Motor neuron (in vitro differentiated cells): ENCODE results near the gene MAP3K19. TPM values are rescaled to one million over a fixed set of nuclear protein-coding genes. Genes with fewer than 3 reads are reported as not detected.

ENCODE experiments used
- ATAC-seq, 8 experiments: fragments of 200-7000 bp; cut with Tn5 transposase; replicated peaks in 6 of 8; 2 replicates each; pipeline ENCODE4 v1.8.0; 2021; ENCODE audit warnings: mild to moderate bottlenecking in 8 of 8, moderate library complexity in 8 of 8
- H3K27ac ChIP-seq, 2 donors: fragments of 250-450 bp; sonication (Bioruptor Pico); 2 replicates each; pipeline ENCODE4 v1.9.0; 2021; ENCODE audit warnings: antibody characterized with exemption in 2 of 2, mild to moderate bottlenecking in 2 of 2, moderate library complexity in 1 of 2
- H3K4me1 ChIP-seq, 2 donors: fragments of 250-450 bp; sonication (Bioruptor Pico); replicated peaks in 1 of 2; 2 replicates each; pipeline ENCODE4 v1.6.1; 2021; ENCODE audit warnings: antibody characterized with exemption in 2 of 2, mild to moderate bottlenecking in 2 of 2, moderate library complexity in 1 of 2
- H3K4me3 ChIP-seq, 5 donors: fragments of 250-450 bp; sonication (Bioruptor Pico); 2 replicates each; pipeline ENCODE4 v1.9.0; 2021; ENCODE audit warnings: antibody characterized with exemption in 5 of 5, mild to moderate bottlenecking in 5 of 5, moderate library complexity in 4 of 5
- WGBS, 10 experiments: fragments of 450-650 bp; shearing (Covaris generic); methylation state at CpG; one replicate each; pipeline ENCODE4 v1.0.0; 2022; 5-methylcytosine and 5-hydroxymethylcytosine counted together
- in situ Hi-C, 9 experiments: fragments of 400-800 bp; cut with MboI; loops; one replicate each; pipeline ENCODE4 v1.15.0; 2021; ENCODE audit warnings: low sequenced_read_pairs in 9 of 9, low pct_unique_long_range_greater_than_20kb in 2 of 9; ENCODE audit not compliant: unreplicated experiment in 9 of 9
- total RNA-seq, 8 experiments: library from RNA; unstranded; fragments of 300-600 nt; gene quantifications; 2 replicates each; pipeline versions ENCODE4 v1.2.3 to v1.2.4, GENCODE V29; 2022

MAP3K19 gene
- total RNA-seq, 8 experiments from 2014 or later: 0.17 to 34.3 (median 0.58) TPM; not detected in 2

- in situ Hi-C loops: no loop called here
- ATAC-seq: no peak
- WGBS, 10 experiments: 88 to 100% (median 96%) methylated on average over 1 to 3 of the region's 3 CpGs
- Histone ChIP-seq H3K27ac (no peak overlapping the region), H3K4me3 (no peak overlapping the region), H3K4me1 (no peaks in the 10 kb centered on the region)
Observed at GRCh38 chr2:135072125-135072997, 25.1 kb upstream of the MAP3K19 start.

GRCh38 chr2:135066710-135067109 is 19.5 kb upstream of the MAP3K19 start:
- H3K4me3 ChIP-seq: no peak overlapping the region
- no peak for ATAC-seq
- 0 to 100% (median 85%) methylated on average over 1 of the region's 1 CpG for WGBS, 10 experiments
- H3K27ac ChIP-seq: no peak overlapping the region
- in situ Hi-C loops: no loop called here
- no peaks in the 10 kb centered on the region for H3K4me1 ChIP-seq

- WGBS, 10 experiments: 87 to 100% (median 100%) methylated on average over 1 to 2 of the region's 2 CpGs; no CpG with 5 or more reads in 1 of the 10 experiments
- no peak overlapping the region for H3K27ac ChIP-seq
- no peaks in the 10 kb centered on the region for H3K4me1 ChIP-seq
- no peak for ATAC-seq
- in situ Hi-C loops: no loop called here
- H3K4me3 ChIP-seq: no peak overlapping the region
Observed at GRCh38 chr2:135064149-135064548, 16.9 kb upstream of the MAP3K19 start.

- Histone ChIP-seq H3K27ac (no peak overlapping the region), H3K4me1 (no peaks in the 10 kb centered on the region), H3K4me3 (no peak overlapping the region)
- in situ Hi-C loops: no loop called here
- no peak for ATAC-seq
- WGBS, 10 experiments: 82 to 100% (median 100%) methylated on average over 1 of the region's 1 CpG; no CpG with 5 or more reads in 1 of the 10 experiments
Observed at GRCh38 chr2:135063210-135063609, 16.0 kb upstream of the MAP3K19 start.

GRCh38 chr2:135059577-135059976 is 12.3 kb upstream of the MAP3K19 start:
- Histone ChIP-seq H3K4me3 (no peak overlapping the region), H3K4me1 (peaks cover 0 to 6% of the 10 kb centered on the region in 2 donors), H3K27ac (no peak overlapping the region)
- in situ Hi-C loops: no loop called here
- ATAC-seq: no peak

- no peak overlapping the region for H3K27ac ChIP-seq
- H3K4me1 ChIP-seq: peaks cover 11 to 21% of the 10 kb centered on the region in 2 donors
- ATAC-seq: no peak
- peak overlapping the region in 1 of 5 donors; percentile 12 for H3K4me3 ChIP-seq
- in situ Hi-C loops: no loop called here
Observed at GRCh38 chr2:135056790-135057189, 9.5 kb upstream of the MAP3K19 start.

GRCh38 chr2:135055182-135055786 is 8.0 kb upstream of the MAP3K19 start:
- Histone ChIP-seq H3K4me3 (no peak overlapping the region), H3K27ac (no peak overlapping the region), H3K4me1 (peaks cover 11 to 21% of the 10 kb centered on the region in 2 donors)
- in situ Hi-C loops: no loop called here
- 0 to 100% (median 40%) methylated on average over 1 to 2 of the region's 2 CpGs; no CpG with 5 or more reads in 3 of the 10 experiments for WGBS, 10 experiments
- no peak for ATAC-seq

GRCh38 chr2:135052997-135053474 is 5.8 kb upstream of the MAP3K19 start:
- WGBS, 10 experiments: 0 to 83% (median 19%) methylated on average over 1 to 9 of the region's 15 CpGs; no CpG with 5 or more reads in 1 of the 10 experiments
- ATAC-seq: peak; percentile 12 to 62 (median 24)
- Histone ChIP-seq H3K27ac (no peak overlapping the region), H3K4me1 (peaks cover 11 to 21% of the 10 kb centered on the region in 2 donors), H3K4me3 (peak overlapping the region; percentile 61 to 85 (median 78))
- in situ Hi-C loops: no loop called here

GRCh38 chr2:135052042-135052876 is 5.0 kb upstream of the MAP3K19 start, which contains the start of gene RAB3GAP1:
TSS of gene RAB3GAP1 (plus strand) at chr2:135052292. CDS start at chr2:135052308, 16 bp downstream.
- in situ Hi-C loops: no loop called here
- WGBS, 10 experiments: 0 to 2% (median 0%) methylated on average over 4 to 32 of the region's 45 CpGs; no CpG with 5 or more reads in 2 of the 10 experiments
- Histone ChIP-seq H3K27ac (peak within 1 kb of the TSS; percentile 72 to 87), H3K4me3 (peak within 1 kb of the TSS; percentile 61 to 85 (median 78)), H3K4me1 (peaks cover 14 to 27% of the 10 kb centered on the region in 2 donors)
- ATAC-seq: peak; percentile 85 to 96 (median 92)

- in situ Hi-C loops: no loop called here
- WGBS, 10 experiments: 60 to 100% (median 87%) methylated on average over 1 to 5 of the region's 6 CpGs
Observed at GRCh38 chr2:135050684-135051083, 3.4 kb upstream of the MAP3K19 start.

GRCh38 chr2:135050132-135050531 is 2.9 kb upstream of the MAP3K19 start:
- Histone ChIP-seq H3K4me1 (peaks cover 17 to 21% of the 10 kb centered on the region in 2 donors), H3K27ac (no peak overlapping the region), H3K4me3 (no peak overlapping the region)
- no peak for ATAC-seq
- WGBS, 10 experiments: 42 to 100% (median 66%) methylated on average over 1 to 2 of the region's 3 CpGs; no CpG with 5 or more reads in 4 of the 10 experiments
- in situ Hi-C loops: no loop called here

More at GRCh38 chr2:135050684-135051083, 3.4 kb upstream of the MAP3K19 start:
- H3K4me3 ChIP-seq: no peak overlapping the region
- H3K27ac ChIP-seq: no peak overlapping the region
- peaks cover 17 to 21% of the 10 kb centered on the region in 2 donors for H3K4me1 ChIP-seq
- no peak for ATAC-seq

GRCh38 chr2:135048122-135048521 is 875 bp upstream of the MAP3K19 start:
- no peak overlapping the region for H3K27ac ChIP-seq
- peaks cover 6 to 7% of the 10 kb centered on the region in 2 donors for H3K4me1 ChIP-seq
- WGBS, 10 experiments: 28 to 86% (median 78%) methylated on average over 1 to 6 of the region's 6 CpGs; no CpG with 5 or more reads in 1 of the 10 experiments
- in situ Hi-C loops: no loop called here
- H3K4me3 ChIP-seq: no peak overlapping the region
- ATAC-seq: no peak
